Glutamatergic neuron (in vitro differentiated cells): ENCODE results near the gene KIF1B. TPM values are rescaled to one million over a fixed set of nuclear protein-coding genes. Genes with fewer than 3 reads are reported as not detected.
A peak's percentile ranks its signal among the peaks of the same experiment; 100 is the strongest.

ENCODE experiments used
- DNase-seq: peaks from one replicate; pipeline ENCODE4 v3.0.0; 2022
- H3K27ac Mint-ChIP-seq: one replicate; pipeline ENCODE4 v1.8.0; 2020; ENCODE audit warnings: mild to moderate bottlenecking, mixed read lengths, inconsistent platforms; ENCODE audit not compliant: unreplicated experiment
- H3K27me3 Mint-ChIP-seq: one replicate; pipeline ENCODE4 v1.8.0; 2020; ENCODE audit warnings: mild to moderate bottlenecking, moderate library complexity, mixed read lengths, inconsistent platforms; ENCODE audit not compliant: unreplicated experiment
- H3K36me3 Mint-ChIP-seq: one replicate; pipeline ENCODE4 v1.8.0; 2020; ENCODE audit warnings: mild to moderate bottlenecking, mixed read lengths, inconsistent platforms; ENCODE audit not compliant: unreplicated experiment
- H3K4me1 Mint-ChIP-seq: one replicate; pipeline ENCODE4 v1.8.0; 2020; ENCODE audit warnings: mild to moderate bottlenecking, low read depth, mixed read lengths, inconsistent platforms; ENCODE audit not compliant: unreplicated experiment
- H3K4me3 Mint-ChIP-seq: one replicate; pipeline ENCODE4 v1.8.0; 2020; ENCODE audit warnings: mild to moderate bottlenecking, mixed read lengths, inconsistent platforms; ENCODE audit not compliant: unreplicated experiment
- H3K9me3 Mint-ChIP-seq: one replicate; pipeline ENCODE4 v1.8.0; 2020; ENCODE audit warnings: mild to moderate bottlenecking, moderate library complexity, mixed read lengths, inconsistent platforms; ENCODE audit not compliant: unreplicated experiment
- total RNA-seq: library from RNA; stranded (reverse); fragmentation: NEBNext Ultra II Directional; extraction: Animal tissue kit (Norgen Biotek cat#: 25700); gene quantifications from one replicate; pipeline ENCODE4 v1.2.1, GENCODE V29; 2021; ENCODE audit not compliant: unreplicated experiment
- TF ChIP-seq, protein P1 (sequence below): fragments of 200-600 bp; sonication (generic); IDR thresholded peaks from one replicate; pipeline ENCODE4 v1.5.0; 2021; ENCODE audit not compliant: partially characterized antibody, unreplicated experiment

The KIF1B gene
- total RNA-seq, 1 donor from 2014 or later = 261 TPM

DNA sequence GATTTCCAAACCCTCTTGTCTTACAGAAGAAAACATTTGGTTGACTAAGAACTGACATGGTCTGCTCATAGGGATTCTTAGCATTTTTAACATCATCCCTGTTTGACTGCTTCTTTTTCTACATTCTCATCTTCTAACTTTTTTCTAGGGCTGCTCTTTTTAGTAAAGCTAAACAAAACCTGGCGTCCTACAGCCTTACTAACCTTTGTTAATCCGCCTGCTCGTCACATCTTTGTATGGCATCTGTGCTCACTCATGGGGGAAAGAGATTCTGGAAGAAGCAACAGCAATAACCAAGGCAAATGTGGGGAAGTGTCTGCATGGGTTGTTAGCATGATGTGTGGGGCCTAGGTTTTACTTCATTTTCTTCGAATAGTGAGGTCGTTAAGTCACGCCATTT, 92.0 kb downstream of the KIF1B start:
- DNase-seq = no peak
- Mint-ChIP-seq H3K4me1 (peaks cover 4% of the 10 kb centered on the region), H3K27ac (peak overlapping the region; percentile 19), H3K9me3 (peaks cover 1% of the 10 kb centered on the region), H3K27me3 (peaks cover 6% of the 10 kb centered on the region), H3K36me3 (peaks cover 9% of the 10 kb centered on the region), H3K4me3 (no peak overlapping the region)
- TF ChIP-seq, protein P1, sequence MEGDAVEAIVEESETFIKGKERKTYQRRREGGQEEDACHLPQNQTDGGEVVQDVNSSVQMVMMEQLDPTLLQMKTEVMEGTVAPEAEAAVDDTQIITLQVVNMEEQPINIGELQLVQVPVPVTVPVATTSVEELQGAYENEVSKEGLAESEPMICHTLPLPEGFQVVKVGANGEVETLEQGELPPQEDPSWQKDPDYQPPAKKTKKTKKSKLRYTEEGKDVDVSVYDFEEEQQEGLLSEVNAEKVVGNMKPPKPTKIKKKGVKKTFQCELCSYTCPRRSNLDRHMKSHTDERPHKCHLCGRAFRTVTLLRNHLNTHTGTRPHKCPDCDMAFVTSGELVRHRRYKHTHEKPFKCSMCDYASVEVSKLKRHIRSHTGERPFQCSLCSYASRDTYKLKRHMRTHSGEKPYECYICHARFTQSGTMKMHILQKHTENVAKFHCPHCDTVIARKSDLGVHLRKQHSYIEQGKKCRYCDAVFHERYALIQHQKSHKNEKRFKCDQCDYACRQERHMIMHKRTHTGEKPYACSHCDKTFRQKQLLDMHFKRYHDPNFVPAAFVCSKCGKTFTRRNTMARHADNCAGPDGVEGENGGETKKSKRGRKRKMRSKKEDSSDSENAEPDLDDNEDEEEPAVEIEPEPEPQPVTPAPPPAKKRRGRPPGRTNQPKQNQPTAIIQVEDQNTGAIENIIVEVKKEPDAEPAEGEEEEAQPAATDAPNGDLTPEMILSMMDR = no peak

GRCh38 chr1:10304295-10304694, 93.9 kb downstream of the KIF1B start:
- DNase-seq = no peak
- Mint-ChIP-seq H3K9me3 (no peaks in the 10 kb centered on the region), H3K27me3 (peaks cover 6% of the 10 kb centered on the region), H3K4me1 (peaks cover 4% of the 10 kb centered on the region), H3K4me3 (no peak overlapping the region), H3K36me3 (peaks cover 9% of the 10 kb centered on the region), H3K27ac (no peak overlapping the region)
- TF ChIP-seq, protein P1 = no peak

DNA sequence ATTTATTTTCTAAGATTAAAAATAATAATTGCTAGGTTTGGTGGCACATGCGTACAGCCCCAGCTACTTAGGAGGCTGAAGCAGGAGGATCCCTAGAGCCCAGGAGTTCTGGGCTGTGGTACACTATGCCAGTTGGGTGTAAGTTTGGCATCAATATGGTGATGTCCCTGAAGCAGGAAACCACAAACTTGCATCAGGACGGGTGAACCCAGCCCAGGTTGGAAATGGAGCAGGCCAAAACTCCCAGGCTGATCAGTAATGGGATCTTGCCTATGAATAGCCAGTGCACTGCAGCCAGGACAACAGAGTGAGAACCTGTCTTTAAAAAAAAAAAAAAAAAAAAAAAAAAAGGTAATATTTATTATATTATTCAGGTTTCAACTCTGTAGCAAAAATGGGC, 96.1 kb downstream of the KIF1B start:
- Mint-ChIP-seq H3K4me1 (peaks cover 4% of the 10 kb centered on the region), H3K27me3 (peaks cover 6% of the 10 kb centered on the region), H3K4me3 (no peak overlapping the region), H3K9me3 (no peaks in the 10 kb centered on the region), H3K36me3 (peaks cover 13% of the 10 kb centered on the region), H3K27ac (no peak overlapping the region)
- TF ChIP-seq, protein P1 = no peak
- DNase-seq = no peak

DNA sequence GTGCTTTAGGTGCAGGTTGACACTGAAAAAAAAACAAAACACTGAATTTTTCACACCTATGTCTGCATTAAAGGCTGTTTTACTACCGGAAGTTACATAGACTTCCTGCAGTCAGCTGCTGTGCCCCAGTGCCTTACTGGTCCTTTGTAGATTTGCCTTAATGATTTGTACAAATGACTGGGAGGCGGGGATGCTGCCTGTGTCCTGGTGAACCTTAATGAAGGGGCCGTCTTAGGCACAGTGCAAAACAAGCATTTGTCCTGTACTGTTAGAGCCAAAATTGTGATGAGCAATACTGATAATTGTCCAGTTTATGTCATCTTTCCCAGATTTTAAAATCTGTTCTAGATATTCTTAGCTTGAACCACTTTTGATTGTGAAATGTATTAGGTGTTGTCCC, 97.6 kb downstream of the KIF1B start:
- no peak for DNase-seq
- peaks cover 4% of the 10 kb centered on the region for H3K27me3 Mint-ChIP-seq
- H3K9me3 Mint-ChIP-seq = no peaks in the 10 kb centered on the region
- H3K27ac Mint-ChIP-seq = no peak overlapping the region
- H3K4me3 Mint-ChIP-seq = no peak overlapping the region
- H3K36me3 Mint-ChIP-seq = peaks cover 16% of the 10 kb centered on the region
- H3K4me1 Mint-ChIP-seq = no peaks in the 10 kb centered on the region
- TF ChIP-seq, protein P1 = no peak

DNA sequence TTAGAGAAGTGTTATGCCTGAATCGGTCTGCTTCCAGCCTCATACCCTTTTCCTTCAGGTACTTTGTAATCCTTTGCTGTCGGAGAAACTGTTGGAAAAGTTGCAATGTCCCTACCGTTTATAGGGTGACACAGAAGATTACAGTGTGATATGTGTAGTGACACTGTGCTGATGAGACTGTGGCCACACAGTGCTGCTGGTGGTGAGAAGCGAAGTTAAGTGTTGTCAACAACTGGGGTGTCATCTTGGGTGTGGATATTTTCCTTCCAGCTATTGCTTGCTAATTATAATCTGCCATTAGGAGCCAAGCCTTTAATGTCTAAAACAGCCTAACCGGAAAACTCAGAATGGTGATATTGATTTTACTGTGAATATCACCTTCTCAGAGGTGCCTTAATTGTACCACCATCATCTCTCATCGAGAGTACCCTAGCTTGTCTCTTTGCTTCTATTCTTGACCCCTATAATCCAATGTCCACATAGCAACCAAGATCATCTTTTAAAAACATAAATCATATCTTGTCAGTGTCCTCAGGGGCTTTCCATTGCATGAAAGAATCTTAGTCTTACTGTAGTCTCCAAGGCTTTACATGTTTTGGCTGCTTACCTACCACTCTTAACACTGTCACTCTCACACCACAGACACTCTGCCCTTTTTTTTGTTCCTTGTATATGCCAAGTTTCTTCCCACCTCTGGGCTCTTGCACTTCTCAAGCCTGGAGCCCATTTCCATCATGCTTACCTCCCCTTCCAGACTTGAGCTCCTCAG, 99.1 kb downstream of the KIF1B start:
- H3K27me3 Mint-ChIP-seq = no peaks in the 10 kb centered on the region
- H3K4me1 Mint-ChIP-seq = no peaks in the 10 kb centered on the region
- H3K36me3 Mint-ChIP-seq = peaks cover 8% of the 10 kb centered on the region
- H3K4me3 Mint-ChIP-seq = no peak overlapping the region
- H3K27ac Mint-ChIP-seq = no peak overlapping the region
- no peaks in the 10 kb centered on the region for H3K9me3 Mint-ChIP-seq
- no peak for DNase-seq
- TF ChIP-seq, protein P1 = no peak
